Stimulated activated effector memory CD8-positive, alpha-beta T cell treated with anti-CD3 and anti-CD28 coated beads, Interleukin-12 subunit alpha, Interleukin-12 subunit beta, amount 100 ng/mL, for 72 hours (primary cell): ENCODE data around the gene NIPSNAP3A.
A peak's percentile ranks its signal among the peaks of the same experiment; 100 is the strongest.

ENCODE experiments used
- ATAC-seq: fragments of 150-1000 bp; cut with Tn5 transposase; 2 replicates; pipeline ENCODE4 v1.10.0; 2021
- DNase-seq, 2 donors: peaks; one replicate each; pipeline ENCODE4 v3.0.0; 2021 to 2022; ENCODE audit warnings: low spot score in 2 of 2
- H3K27ac Mint-ChIP-seq: one replicate; pipeline ENCODE4 v1.8.0; 2022; ENCODE audit warnings: mild to moderate bottlenecking, mixed read lengths
- H3K36me3 Mint-ChIP-seq: one replicate; pipeline ENCODE4 v1.8.0; 2022; ENCODE audit warnings: mild to moderate bottlenecking, mixed read lengths
- H3K4me1 Mint-ChIP-seq: one replicate; pipeline ENCODE4 v1.8.0; 2022; ENCODE audit warnings: mixed read lengths
- H3K4me3 Mint-ChIP-seq: one replicate; pipeline ENCODE4 v1.8.0; 2022; ENCODE audit warnings: mild to moderate bottlenecking, mixed read lengths
- H3K9me3 Mint-ChIP-seq: one replicate; pipeline ENCODE4 v1.8.0; 2022; ENCODE audit warnings: mixed read lengths

NIPSNAP3A gene

DNA sequence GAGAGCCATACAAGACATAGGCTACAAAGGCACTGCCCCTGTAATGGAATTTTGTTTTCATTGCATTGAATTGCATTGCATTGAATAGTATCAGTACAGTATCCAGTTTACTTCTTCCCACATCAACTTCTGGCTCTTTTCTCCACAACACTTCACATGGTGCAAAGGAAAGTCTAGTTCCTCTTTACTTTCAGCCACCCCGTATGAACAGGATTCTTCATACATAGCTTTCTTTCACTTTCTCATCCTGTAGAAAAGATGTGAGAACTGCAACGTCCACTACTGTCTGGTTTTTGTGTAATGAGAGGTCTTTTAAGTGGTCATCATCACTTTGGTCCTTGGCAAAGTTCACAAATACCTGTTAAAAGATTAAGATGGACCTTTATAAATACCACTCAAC is 36.6 kb downstream of the NIPSNAP3A start:
- Mint-ChIP-seq H3K9me3 (no peaks in the 10 kb centered on the region), H3K27ac (no peak overlapping the region), H3K4me3 (no peak overlapping the region), H3K4me1 (no peaks in the 10 kb centered on the region), H3K36me3 (no peaks in the 10 kb centered on the region)
- DNase-seq (no peak), ATAC-seq (no peak)

DNA sequence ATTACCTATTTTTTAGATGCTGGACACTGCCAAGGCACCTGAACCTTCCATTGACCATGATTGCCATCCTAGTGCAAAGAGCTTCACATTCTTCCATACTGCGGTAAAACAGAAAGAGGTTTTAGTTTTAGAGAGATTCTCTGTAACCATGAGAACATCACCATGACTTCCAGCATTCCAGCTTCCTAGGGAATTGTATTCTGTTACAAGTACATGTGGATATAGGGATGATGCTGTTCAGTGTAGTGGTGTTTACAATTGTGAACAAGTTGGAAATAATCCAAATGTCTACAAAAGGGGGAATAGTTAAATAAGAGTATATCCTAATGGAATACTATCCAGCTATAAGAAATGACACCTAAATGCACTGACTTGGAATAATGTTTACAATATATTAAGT is 38.8 kb downstream of the NIPSNAP3A start:
- Mint-ChIP-seq H3K36me3 (no peaks in the 10 kb centered on the region), H3K4me1 (no peaks in the 10 kb centered on the region), H3K9me3 (no peaks in the 10 kb centered on the region), H3K4me3 (no peak overlapping the region), H3K27ac (no peak overlapping the region)
- ATAC-seq (no peak), DNase-seq (no peak)

- no peaks in the 10 kb centered on the region for H3K4me1 Mint-ChIP-seq
- ATAC-seq (no peak), DNase-seq (no peak)
- no peak overlapping the region for H3K4me3 Mint-ChIP-seq
- H3K36me3 Mint-ChIP-seq = no peaks in the 10 kb centered on the region
- H3K9me3 Mint-ChIP-seq = no peaks in the 10 kb centered on the region
- H3K27ac Mint-ChIP-seq = no peak overlapping the region
Measured at GRCh38 chr9:104787306-104788015, 40.0 kb downstream of the NIPSNAP3A start.

GRCh38 chr9:104788251-104788650 is 40.8 kb downstream of the NIPSNAP3A start:
- peaks cover 5% of the 10 kb centered on the region for H3K36me3 Mint-ChIP-seq
- no peak overlapping the region for H3K27ac Mint-ChIP-seq
- H3K4me1 Mint-ChIP-seq = no peaks in the 10 kb centered on the region
- ATAC-seq = no peak
- H3K4me3 Mint-ChIP-seq = no peak overlapping the region
- no peak for DNase-seq
- H3K9me3 Mint-ChIP-seq = no peaks in the 10 kb centered on the region

- H3K36me3 Mint-ChIP-seq = peaks cover 20% of the 10 kb centered on the region
- peak; percentile 48 for ATAC-seq
- no peak overlapping the region for H3K4me3 Mint-ChIP-seq
- no peaks in the 10 kb centered on the region for H3K4me1 Mint-ChIP-seq
- H3K9me3 Mint-ChIP-seq = no peaks in the 10 kb centered on the region
- H3K27ac Mint-ChIP-seq = no peak overlapping the region
- no peak for DNase-seq
Measured at GRCh38 chr9:104794070-104794469, 46.6 kb downstream of the NIPSNAP3A start.

GRCh38 chr9:104795082-104795481 is 47.6 kb downstream of the NIPSNAP3A start:
- Mint-ChIP-seq H3K27ac (no peak overlapping the region), H3K36me3 (peaks cover 25% of the 10 kb centered on the region), H3K9me3 (no peaks in the 10 kb centered on the region), H3K4me3 (no peak overlapping the region), H3K4me1 (no peaks in the 10 kb centered on the region)
- no peak for ATAC-seq
- DNase-seq = no peak

DNA sequence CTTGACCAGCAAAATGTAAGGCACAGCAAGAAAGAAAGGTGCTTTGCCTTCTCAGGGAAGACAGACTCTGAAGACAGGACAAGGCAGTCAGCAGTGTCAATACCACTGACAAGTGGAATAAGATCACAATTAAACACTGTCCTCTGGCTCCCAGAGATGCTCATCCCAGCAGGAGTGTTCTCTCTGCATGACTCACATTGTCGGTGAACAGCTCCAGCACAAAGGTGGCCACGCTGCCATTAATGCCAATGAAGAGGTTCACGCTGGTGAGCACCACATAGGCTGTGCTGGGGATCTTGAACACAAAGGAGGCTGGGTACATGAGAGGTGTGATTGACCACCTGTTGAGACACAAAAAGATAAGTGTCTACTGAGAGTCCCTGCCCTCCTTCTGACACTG is 48.4 kb downstream of the NIPSNAP3A start:
- ATAC-seq = no peak
- peak in 1 of 2 donors; percentile 37 for DNase-seq
- no peak overlapping the region for H3K4me3 Mint-ChIP-seq
- no peak overlapping the region for H3K27ac Mint-ChIP-seq
- peaks cover 25% of the 10 kb centered on the region for H3K36me3 Mint-ChIP-seq
- no peaks in the 10 kb centered on the region for H3K4me1 Mint-ChIP-seq
- no peaks in the 10 kb centered on the region for H3K9me3 Mint-ChIP-seq

GRCh38 chr9:104798209-104798995 is 50.9 kb downstream of the NIPSNAP3A start:
- Mint-ChIP-seq H3K9me3 (no peaks in the 10 kb centered on the region), H3K4me3 (no peak overlapping the region), H3K36me3 (peaks cover 18% of the 10 kb centered on the region), H3K4me1 (no peaks in the 10 kb centered on the region), H3K27ac (no peak overlapping the region)
- DNase-seq (no peak), ATAC-seq (no peak)

DNA sequence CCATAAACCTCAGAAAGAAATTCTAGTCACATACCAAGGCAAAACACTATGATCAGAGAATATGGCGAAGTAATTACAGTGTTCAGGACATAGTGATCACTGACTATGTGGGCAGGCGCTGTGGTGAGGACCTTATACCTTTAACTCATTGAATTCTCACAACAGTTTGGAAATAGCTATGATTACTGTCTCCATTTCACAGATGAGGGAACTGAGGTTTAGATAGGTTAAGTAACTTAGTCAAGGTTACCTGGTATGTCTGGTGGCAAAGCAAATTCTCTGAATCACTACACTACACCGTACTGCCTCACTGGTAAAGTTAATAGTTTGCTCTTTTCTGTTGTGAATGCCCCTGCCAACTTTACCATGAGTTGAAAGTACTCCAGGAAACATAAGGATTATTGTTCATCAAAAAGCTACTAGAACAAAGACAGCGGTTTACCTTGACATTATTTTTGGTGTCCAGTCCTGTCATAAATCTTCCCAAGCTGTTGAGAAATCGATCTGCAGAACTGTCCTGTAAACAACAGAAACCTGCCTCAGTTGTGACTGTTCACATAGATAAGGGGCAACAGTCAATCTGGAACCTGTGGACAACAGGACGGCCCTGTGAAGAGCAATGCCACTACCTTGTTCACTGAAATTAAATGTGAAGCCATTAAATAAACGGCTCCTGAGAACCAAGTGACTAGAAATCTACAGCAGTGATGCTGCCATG is 52.7 kb downstream of the NIPSNAP3A start:
- ATAC-seq (no peak), DNase-seq (no peak)
- H3K4me1 Mint-ChIP-seq = no peaks in the 10 kb centered on the region
- H3K27ac Mint-ChIP-seq = no peak overlapping the region
- H3K9me3 Mint-ChIP-seq = no peaks in the 10 kb centered on the region
- H3K4me3 Mint-ChIP-seq = no peak overlapping the region
- H3K36me3 Mint-ChIP-seq = peaks cover 6% of the 10 kb centered on the region

- peak overlapping the region; percentile 14 for H3K27ac Mint-ChIP-seq
- H3K4me1 Mint-ChIP-seq = no peaks in the 10 kb centered on the region
- H3K4me3 Mint-ChIP-seq = no peak overlapping the region
- H3K9me3 Mint-ChIP-seq = no peaks in the 10 kb centered on the region
- ATAC-seq = no peak
- DNase-seq = no peak
- H3K36me3 Mint-ChIP-seq = peaks cover 5% of the 10 kb centered on the region
Measured at GRCh38 chr9:104802110-104802509, 54.6 kb downstream of the NIPSNAP3A start.

DNA sequence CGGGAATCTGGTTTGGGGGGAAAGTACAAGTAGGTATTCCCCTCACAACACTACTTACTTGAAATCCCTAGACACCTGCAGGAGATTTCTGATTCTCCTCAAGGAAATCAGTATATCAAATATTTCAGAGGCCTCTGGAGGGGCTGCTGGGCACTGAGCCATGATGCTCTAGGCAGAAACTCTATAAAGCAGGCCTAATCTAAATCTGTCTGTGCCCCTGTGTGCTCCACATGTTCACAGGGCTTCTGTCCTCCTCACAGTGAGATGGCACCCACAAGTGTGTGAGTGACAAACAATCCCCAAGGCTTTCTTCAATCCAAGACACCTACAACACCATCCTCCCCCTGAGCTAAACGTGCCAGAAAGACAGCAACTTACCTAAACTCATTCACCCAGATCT is 55.4 kb downstream of the NIPSNAP3A start:
- ATAC-seq = no peak
- Mint-ChIP-seq H3K4me1 (no peaks in the 10 kb centered on the region), H3K36me3 (peaks cover 5% of the 10 kb centered on the region), H3K9me3 (no peaks in the 10 kb centered on the region), H3K4me3 (no peak overlapping the region), H3K27ac (no peak overlapping the region)
- no peak for DNase-seq

DNA sequence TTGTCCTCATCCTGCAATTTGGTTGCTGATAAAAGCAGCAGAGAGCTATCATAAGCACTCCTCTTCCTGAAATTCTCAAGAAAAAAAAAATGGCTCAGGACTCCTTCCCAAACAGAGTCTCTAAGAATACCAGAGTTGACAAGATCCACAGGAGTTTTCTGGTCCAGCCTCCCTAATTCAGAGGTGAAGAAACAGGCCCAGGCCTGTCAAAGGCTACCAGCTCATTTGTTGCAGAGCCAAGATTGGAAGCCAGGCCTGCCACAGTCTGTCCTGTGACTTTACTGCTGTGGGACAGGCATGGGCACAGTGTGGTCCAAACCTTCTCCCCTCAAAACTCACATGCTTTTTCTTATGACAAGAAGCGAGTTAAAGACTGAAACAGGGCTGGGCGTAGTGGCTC is 58.0 kb downstream of the NIPSNAP3A start:
- H3K4me3 Mint-ChIP-seq = no peak overlapping the region
- H3K27ac Mint-ChIP-seq = no peak overlapping the region
- no peaks in the 10 kb centered on the region for H3K4me1 Mint-ChIP-seq
- no peak for DNase-seq
- H3K36me3 Mint-ChIP-seq = no peaks in the 10 kb centered on the region
- no peak for ATAC-seq
- no peaks in the 10 kb centered on the region for H3K9me3 Mint-ChIP-seq

- DNase-seq = no peak
- Mint-ChIP-seq H3K27ac (no peak overlapping the region), H3K4me1 (no peaks in the 10 kb centered on the region), H3K36me3 (no peaks in the 10 kb centered on the region), H3K4me3 (no peak overlapping the region), H3K9me3 (no peaks in the 10 kb centered on the region)
- no peak for ATAC-seq
Measured at GRCh38 chr9:104808035-104808614, 60.6 kb downstream of the NIPSNAP3A start.
